Activated CD8-positive, alpha-beta memory T cell treated with anti-CD3 and anti-CD28 coated beads for 48 hours (primary cell): ENCODE measurements around the gene ARID5B.

ENCODE experiments used
- DNase-seq, 3 experiments: peaks; one replicate each; pipeline ENCODE4 v3.0.0-alpha.2; 2020; ENCODE audit warnings: low read depth in 2 of 3, low spot score in 2 of 3

The ARID5B gene

DNA sequence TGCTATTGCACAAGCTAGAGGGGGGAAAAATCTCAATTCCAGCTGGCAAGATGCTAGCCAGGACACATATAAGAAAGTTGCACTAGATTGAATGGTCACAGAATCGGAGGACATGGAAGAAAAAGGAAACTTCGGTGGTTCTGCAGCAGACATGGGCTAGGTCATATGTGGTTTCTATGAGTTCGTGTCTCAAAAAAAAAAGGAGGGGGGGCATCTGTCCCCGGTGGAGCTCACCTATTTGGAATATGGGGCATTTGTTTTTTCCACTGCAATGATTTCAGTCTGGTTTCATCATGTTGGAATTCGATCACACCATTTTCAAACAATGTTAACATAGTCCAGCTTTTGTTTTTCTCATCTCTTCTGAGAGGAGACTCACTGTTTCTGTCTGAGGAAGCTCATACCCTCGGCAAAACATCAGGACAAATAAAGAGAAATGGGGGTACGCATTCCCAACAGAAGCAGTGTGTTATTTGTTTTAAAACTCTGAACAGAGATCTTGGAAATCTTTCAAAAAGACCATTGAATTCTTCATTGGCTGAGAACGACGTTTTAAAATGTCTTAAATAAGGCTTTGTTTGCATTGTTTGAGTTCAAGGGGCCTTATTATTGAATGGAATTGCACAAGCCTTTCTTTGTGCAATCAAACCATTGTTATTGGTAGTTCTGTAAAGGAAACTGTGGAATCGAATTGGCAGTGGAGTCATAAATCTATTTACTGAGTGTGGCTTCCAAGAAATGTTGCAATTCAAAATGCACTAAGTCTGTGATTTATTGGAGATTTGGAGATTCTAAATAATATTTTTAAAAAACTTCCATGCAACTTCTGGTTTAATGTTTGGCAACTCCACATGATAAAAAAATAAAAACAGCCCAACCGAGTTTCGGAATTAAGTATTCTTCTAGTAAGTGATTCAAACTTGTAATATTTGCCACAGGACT lies 194.0 kb downstream of the ARID5B start:
- no peak for DNase-seq

DNA sequence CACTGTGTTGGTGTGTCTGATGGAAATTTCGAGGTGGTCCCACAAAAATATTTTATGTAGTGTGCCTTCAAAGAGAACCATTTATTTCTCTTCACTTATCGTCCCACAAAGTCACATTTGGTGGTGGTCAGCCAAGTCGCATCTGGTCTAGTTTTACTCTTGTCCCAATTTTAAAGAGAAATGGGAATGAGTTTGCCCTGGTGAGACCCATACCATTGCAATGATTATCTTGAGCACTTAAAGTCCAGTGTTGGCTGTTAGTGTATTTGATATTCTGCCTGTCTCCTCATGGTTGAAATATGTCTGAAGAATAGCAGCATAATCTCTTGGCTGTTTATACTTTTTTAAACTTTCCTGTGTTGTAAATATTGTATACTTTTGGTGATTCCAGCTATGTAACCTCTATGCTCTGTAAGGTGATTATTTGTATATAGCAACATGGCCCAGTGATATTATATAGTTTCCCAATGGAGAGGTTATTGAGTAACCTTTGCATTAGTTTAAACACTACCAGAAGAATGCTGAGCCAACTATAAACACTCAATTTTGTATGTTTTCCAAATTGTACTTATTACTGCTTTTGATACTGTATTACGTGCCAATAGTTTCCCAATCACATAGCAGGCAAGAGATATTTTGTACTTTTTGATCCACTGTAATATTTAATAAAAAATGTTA lies 194.9 kb downstream of the ARID5B start:
- no peak for DNase-seq

DNA sequence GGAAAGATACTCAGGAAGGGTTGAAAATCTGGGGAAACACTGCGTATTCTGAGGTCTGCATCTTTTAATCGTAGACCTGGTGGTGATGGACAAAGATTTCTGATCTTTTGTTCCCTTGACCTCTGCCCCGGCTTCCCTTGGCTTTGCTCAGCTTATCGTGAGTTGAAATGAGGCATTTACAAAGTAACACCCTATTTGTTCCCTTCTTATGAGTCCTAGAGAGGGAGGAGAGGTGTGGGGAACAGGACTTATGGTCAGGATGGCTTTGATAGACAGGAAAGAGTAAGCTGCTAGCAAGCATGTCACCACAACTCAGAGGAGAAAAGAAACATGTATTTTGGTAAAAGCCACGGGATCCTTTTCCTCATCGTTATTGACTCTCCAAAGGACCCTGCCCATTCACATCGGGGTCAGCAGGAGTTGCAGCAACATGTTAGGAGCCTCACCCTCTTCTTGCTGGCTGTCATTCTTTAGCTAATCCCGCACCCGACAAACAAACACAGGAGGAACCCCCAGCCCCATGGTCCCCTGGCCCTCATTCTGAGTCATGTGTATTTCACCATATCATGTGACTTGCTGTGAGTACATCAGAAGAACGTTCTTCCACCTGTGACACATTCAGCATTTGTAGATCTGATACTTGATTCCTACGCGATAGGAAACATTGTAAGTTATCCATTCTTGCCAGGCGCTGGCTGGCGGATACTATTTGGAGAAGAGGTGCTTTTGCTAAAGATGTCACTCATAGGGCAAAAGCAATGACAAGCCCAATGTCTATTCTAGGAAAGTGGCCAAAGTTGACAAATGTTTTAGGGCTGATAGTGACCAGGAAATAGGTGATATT lies 197.0 kb downstream of the ARID5B start:
- no peak for DNase-seq

DNA sequence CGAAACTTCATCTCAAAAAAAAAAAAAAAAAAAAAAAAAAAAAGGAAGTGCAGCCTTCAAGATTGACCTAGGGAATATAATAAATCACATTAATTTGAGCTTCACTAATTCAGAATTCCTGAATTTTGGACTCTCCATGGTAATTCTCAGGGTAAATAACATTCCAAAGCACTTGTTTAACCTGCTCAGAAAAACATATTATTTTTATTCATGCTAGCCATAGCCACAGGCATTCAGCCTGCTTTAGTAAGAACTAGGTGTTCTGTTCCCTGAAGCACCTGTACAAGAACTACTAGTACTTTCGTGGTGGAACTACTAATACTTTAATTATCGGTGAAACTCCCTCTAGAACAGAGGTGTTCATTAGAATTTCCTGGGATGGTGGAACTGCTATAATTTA lies 197.8 kb downstream of the ARID5B start:
- DNase-seq = no peak

DNA sequence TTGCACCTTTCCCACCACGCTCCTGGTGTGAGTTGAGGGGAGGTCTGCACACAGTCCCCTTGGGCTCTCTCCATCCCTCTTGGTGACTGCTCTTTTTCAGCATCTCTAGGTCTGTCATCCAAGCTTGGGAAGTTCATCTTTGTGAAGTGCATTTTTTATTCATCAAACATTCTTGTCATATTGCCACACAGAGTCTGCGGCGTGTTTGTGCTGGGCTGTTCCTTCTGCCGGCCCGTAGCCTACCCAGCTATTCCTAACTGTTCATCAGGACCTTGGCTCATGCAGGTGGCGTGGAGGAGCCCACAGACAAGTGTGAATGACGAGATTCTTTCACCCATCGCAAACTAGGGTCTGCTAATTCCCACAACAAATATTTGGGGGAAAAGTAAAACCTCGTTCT lies 202.4 kb downstream of the ARID5B start:
- DNase-seq = no peak

DNA sequence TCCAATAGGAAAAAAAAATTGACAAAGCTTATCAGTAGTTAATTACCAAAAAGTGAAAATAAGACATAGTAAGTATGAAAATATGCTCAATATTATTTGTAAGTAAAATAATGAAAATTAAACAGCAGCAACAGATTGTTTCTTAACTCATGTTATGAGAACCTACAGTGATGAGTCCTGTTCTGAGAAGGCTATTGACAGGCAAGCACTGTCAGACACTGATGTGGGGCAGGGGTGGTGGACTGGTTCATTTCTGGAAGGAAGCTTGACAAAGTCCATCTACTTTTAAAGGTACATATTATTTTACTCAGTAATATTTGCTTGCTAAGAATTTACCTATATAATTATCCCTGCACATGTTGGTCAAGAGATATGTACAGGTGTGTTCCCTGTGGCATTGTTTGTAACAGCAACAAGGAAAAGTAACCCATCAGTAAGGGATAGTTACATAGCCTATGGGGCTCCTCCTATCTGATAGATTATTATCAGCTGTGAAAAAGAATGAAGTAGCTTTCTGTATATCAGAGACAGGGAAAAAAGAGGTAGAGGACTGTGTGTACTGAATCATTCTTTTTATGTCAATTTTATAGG lies 205.5 kb downstream of the ARID5B start:
- DNase-seq = no peak

DNA sequence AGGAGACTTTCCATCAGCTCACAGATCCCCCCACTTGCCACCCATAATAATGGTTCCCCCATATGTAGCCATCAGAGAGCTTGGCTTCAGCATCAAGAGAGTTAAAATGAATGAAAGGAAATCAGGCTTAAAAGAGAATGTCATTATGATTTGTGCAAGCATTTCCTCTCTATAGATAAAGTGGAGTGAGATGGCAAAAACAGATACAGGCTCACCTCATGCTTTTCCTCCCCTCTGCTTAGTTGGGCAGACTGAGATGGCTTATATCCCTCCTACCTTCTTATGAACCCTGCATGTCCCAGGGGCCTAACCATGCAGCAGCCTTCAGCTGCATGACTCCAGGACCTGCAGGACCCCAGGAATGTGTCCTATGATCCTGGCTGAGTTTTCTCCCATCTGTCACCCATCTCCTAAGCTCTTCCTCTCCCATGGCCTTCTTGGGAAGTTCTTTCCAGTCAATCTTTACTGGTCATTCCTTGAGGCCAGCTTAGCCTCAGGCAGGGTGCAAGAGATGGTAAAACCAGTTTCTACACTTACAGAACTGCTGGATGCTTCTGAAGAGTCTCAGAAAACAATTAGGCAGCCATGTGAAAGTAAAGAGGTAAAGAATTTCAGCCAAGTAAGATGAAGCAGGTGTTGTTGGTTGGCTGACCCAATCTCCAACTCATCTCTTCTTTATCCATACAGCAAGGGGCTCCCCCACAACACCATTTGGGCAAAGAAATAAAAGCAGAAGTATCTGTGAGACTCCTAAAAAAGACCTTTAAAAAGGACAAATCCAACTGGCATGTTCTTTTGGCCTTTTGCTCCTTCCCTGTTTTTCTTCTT lies 207.5 kb downstream of the ARID5B start:
- no peak for DNase-seq

DNA sequence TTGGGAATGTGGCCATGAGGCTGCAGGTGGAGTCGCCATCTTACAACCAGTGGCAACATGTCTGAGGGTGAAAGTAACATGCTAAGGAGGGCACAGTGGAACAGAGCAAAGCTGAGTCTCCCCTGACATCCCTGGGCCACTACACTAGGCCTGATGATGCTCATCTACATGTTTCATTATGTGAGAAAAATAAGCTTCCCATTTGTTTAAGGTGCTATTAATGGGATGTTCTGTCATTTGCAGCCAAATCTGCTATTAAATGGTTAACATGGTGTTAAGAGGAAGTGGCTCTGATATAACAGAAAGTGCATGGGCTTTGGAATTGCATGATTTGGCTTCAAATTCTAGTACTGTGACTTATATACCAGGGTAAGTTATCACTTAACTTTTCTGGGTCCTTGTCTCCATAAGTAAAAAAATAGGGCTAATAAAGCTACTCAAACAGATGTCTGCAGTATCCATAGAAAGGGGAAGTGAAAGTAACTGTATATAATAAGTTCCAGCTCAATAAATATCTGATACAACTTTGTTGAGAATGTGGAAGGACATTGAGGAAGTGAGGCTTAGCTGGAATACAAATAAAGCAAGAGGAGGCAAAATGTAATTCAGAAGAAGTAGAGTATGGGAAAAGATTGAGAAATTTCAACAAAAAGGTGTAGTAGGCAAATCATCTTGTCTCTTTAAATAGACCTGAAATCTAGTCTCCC lies 208.2 kb downstream of the ARID5B start:
- no peak for DNase-seq

DNA sequence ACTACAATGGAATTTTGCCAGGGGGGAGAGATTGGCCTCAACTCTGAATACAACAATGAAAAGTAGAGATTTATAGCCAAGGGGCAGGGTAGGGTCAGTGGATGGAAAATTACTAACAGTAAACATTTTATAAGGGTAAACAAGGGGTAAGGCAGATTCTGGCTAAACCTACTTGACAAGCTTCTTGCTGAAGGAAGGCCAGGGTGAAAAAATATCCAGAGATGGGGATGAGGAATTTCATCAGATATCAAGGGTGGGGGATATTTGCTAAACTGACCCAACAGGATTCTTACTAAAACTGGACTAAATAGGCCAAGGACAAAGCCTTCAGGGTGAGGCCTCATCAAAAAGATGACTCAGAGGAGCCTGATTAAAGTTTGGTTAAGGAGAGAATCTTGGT lies 210.8 kb downstream of the ARID5B start:
- DNase-seq = no peak

DNA sequence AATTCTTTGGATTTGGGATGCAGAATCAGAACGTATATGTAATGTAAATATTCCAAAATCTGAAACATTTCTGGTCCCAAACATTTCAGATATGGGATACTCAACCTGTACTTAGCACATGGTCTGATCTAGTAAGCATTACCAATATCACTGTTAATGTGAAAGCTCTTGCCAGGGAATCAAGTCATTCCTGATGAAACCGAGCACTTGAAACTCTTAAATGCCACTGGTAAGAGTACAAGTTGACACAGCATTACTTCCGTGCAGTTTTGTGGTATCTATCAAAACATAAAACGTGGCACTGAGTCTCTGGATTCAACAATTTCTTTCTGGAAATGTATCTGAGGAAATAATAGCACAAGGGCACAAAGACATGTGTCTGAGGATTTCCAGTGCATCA lies 211.5 kb downstream of the ARID5B start:
- DNase-seq = no peak

DNA sequence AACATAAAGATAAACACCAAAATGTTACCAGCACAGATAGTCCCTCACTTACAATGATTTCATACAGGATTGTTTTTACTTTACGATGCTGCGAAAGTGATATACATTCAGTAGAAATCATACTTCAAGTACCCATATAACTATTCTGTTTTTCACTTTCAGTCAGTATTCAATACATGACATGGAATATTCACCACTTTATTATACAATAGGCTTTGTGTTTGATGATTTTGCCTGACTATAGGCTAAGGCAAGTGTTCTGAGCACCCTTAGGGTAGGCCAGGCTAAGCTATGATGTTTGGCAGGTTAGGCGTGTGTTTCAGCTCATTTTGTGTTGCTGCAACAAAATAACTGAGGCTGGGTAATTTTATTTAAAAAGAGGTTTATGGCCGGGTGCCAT lies 212.2 kb downstream of the ARID5B start:
- DNase-seq = no peak

DNA sequence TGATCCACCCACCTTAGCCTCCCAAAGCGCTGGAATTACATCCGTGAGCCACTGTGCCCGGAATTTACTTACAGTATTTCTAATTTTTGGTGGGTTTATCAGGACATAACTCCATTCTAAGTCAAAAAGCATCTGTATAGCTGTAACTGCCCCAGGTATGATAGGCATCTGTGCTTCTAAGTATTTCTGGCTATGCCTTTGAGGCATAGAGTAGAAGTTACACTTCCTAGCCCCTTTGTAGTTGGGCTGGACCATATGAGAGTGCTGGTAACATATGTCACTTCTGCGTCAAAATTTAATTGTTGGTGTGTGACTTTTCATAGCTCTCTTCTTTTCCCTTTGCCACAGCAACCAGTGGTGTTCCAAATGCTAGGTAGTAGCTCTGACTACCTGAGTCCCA lies 213.8 kb downstream of the ARID5B start:
- no peak for DNase-seq

DNA sequence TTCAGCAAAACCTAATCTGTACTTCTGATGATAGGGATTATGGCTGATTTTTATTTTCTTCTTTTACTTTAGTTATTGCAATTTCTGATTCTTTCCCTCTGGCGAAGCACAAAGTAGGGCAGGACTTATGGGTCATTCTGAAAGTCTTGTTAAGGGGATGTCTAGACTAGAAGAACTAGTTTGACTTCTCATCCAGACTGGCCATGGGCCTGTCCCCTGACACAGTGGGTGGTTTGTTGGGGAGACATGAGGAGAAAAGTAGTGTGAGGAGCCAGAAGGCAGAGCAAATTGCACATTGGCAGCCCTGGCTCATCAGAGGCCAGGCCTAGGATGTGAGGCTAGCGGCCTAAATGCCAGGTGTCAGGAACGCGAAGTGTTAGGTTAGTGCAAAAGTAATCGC lies 214.3 kb downstream of the ARID5B start:
- no peak for DNase-seq

DNA sequence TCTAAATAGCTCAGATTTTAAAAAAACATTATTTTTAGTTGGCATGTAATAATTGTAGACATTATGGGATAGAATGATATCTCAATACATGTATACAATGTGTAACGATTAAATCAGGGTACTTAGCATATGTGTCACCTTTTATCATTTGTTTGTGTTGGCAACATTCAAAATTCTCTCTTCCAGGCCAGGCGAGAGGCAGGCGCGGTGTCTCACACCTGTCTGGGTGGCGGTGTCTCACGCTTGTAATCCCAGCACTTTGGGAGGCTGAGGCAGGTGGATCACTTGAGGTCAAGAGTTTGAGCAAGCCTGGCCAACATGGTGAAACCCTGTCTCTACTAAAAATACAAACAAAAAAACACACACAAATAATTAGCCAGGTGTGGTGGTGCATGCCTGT lies 215.4 kb downstream of the ARID5B start:
- DNase-seq = no peak

DNA sequence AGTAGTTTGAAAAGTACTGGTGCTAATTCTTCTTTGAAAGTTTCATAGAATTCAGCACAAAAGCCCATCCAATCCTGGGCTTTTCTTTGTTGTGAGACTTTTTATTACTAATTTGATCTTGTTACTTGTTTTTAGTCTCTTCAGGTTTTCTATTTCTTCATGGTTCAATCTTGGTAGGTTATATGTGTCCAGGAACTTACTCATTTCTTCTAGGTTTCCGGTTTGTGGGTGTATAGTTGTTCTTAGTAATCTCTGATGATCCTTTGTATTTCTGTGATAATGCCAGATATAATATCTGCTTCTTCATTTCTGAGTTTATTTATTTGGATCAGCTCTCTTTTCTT lies 219.7 kb downstream of the ARID5B start:
- no peak for DNase-seq

DNA sequence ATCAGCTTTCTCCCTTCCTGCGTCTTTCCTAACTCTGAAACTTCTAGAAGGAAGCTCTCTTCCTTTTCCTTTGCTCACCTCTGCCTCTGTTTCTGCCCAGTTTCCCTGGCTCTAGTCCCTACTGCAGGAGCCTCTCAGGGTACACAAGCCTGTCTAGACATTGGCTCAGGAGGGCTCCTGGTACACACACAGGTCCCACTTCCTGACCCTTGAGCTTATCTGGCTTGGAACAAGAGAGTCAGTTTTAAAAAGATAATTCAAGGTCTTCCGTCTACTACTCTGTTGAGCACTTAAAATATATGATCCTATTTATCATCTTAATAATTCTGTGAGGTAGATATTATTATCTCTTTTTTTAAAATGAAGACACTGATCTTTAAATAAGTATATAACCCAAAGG lies 226.5 kb downstream of the ARID5B start:
- no peak for DNase-seq

DNA sequence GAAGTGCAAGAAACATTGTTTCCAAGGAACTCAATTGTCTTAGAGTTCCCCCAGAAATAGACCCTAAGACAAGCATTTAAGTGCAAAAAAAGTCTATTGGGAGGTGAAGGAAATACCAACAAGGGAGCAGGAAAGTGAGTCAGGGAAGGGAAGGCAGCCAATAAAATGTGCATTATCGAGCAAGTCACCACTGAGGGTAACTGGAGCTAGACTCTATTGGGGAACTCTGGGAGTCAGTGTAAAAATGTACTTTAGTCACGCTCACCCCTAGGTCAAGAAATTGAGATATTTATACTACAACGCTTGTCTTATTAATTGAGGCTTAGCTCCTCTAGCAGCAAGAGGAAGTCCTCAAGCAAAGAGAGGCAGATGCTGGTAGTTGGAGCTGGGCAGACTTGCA lies 229.4 kb downstream of the ARID5B start:
- DNase-seq = no peak

DNA sequence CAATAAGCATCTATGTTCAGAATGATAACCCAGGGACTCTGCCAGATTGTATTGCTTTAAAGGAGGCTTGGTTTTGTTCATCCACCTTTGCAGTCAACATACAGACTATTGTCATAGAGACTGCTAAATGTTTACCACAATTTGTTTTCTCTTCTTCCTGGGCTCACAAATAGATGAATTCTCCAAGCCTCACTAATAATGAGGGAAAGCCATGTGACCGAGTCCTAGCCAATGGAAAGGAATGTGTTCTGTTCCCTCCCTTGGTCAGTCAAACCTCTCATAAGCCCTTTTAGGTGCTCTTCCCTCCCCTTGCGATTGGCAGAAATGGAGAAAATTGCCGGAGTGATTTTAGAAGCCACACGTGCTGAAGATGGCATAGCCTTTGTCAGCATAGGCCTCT lies 230.2 kb downstream of the ARID5B start:
- no peak for DNase-seq

DNA sequence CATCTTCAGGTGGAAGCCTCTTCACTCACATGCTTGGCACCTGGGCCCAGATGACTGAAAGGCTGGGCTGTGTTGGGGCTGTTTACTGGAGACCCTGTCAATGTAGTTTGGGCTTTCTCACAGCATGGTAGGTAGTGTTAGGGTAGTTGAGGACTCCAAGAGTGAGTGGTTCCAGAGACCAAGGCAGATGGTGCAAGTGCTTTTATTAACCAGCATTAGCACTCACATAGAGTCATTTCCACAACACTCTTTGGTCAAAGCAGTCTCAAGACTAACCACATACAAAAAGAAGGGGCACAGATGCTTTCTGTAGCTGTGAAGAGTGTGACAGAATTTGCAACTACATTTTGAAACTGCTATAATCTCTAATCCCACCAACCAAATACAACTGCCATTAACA lies 232.1 kb downstream of the ARID5B start:
- DNase-seq = no peak

DNA sequence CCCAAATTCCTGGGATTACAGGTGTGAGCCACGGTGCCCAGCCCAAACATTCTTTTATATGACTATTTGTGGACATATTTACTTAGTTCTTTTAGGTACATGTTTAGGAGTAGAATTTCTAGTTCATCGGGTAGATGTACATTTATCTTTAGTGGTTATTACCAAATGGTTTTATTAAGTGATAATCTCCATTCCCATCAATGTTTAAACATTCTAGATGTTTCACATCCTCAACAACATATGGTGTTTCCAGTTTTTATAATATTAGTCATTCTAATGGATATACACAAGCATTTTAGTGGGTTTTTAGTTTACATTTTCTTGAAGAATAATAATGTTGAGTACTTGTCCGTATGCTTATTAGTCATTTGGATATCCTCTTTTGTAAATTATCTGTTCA lies 235.4 kb downstream of the ARID5B start:
- DNase-seq = no peak
